Measurements from ENCODE around the gene CNOT3. TPM values are rescaled to one million over a fixed set of nuclear protein-coding genes. Genes with fewer than 3 reads are reported as not detected.

Gene CNOT3
- total and polyA plus RNA-seq, 2 experiments from 2014 or later: 39.7 to 47.0 TPM

- DNase-seq (ENCODE audit: low spot score) (no peak), ATAC-seq (no peak)
- Histone ChIP-seq H2AFZ (no peak overlapping the region), H3K4me2 (peak overlapping the region; percentile 100), H3K79me2 (replicated peaks; ENCODE audit: insufficient read depth) (peaks cover 66% of the 10 kb centered on the region), H3K4me3 (peak overlapping the region; percentile 89), H4K20me1 (replicated peaks; ENCODE audit: insufficient read depth) (peaks cover 67% of the 10 kb centered on the region), H3K4me1 (ENCODE audit: insufficient read depth) (peaks cover 40% of the 10 kb centered on the region), H3K36me3 (ENCODE audit: insufficient read depth) (peaks cover 57% of the 10 kb centered on the region), H3K27me3 (ENCODE audit: insufficient read depth) (no peaks in the 10 kb centered on the region), H3F3A (replicated peaks; ENCODE audit: low read depth) (peaks cover 68% of the 10 kb centered on the region), H3K9me2 (ENCODE audit: insufficient read depth) (no peaks in the 10 kb centered on the region), H3K27ac (ENCODE audit: low read depth) (peak overlapping the region; percentile 88)
- no peak for TF ChIP-seq EZH2phosphoT487 (IDR thresholded peaks at IDR 0.05; ENCODE audit: unreplicated experiment)
- no peak for TF ChIP-seq ETS1 (IDR thresholded peaks at IDR 0.05)
- no peak for TF ChIP-seq STAT1 (IDR thresholded peaks at IDR 0.05; ENCODE audit: unreplicated experiment)
- TF ChIP-seq ZNF331 (CRISPR knock-in tag; IDR thresholded peaks at IDR 0.05; ENCODE audit: low read depth): no peak
- TF ChIP-seq CTCF (conservative IDR thresholded peaks at IDR 0.05; ENCODE audit: low read depth in 2 of 2): no peak
- TF ChIP-seq NANOG (IDR thresholded peaks at IDR 0.05; ENCODE audit: borderline replicate concordance): no peak
- TF ChIP-seq JUNB (IDR thresholded peaks at IDR 0.05; ENCODE audit: unreplicated experiment): no peak
- TF ChIP-seq, protein P1, sequence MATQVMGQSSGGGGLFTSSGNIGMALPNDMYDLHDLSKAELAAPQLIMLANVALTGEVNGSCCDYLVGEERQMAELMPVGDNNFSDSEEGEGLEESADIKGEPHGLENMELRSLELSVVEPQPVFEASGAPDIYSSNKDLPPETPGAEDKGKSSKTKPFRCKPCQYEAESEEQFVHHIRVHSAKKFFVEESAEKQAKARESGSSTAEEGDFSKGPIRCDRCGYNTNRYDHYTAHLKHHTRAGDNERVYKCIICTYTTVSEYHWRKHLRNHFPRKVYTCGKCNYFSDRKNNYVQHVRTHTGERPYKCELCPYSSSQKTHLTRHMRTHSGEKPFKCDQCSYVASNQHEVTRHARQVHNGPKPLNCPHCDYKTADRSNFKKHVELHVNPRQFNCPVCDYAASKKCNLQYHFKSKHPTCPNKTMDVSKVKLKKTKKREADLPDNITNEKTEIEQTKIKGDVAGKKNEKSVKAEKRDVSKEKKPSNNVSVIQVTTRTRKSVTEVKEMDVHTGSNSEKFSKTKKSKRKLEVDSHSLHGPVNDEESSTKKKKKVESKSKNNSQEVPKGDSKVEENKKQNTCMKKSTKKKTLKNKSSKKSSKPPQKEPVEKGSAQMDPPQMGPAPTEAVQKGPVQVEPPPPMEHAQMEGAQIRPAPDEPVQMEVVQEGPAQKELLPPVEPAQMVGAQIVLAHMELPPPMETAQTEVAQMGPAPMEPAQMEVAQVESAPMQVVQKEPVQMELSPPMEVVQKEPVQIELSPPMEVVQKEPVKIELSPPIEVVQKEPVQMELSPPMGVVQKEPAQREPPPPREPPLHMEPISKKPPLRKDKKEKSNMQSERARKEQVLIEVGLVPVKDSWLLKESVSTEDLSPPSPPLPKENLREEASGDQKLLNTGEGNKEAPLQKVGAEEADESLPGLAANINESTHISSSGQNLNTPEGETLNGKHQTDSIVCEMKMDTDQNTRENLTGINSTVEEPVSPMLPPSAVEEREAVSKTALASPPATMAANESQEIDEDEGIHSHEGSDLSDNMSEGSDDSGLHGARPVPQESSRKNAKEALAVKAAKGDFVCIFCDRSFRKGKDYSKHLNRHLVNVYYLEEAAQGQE (IDR thresholded peaks at IDR 0.05; ENCODE audit: unreplicated experiment): no peak
- no peak for TF ChIP-seq CREB1 (CRISPR knock-in tag; IDR thresholded peaks at IDR 0.05; ENCODE audit: low read depth)
- TF ChIP-seq EZH2 (IDR thresholded peaks at IDR 0.05; ENCODE audit: low read depth, unreplicated experiment): no peak
- TF ChIP-seq ZNF114 (CRISPR knock-in tag; IDR thresholded peaks at IDR 0.05): no peak
- no peak for TF ChIP-seq POLR2AphosphoS5 (IDR thresholded peaks at IDR 0.05; ENCODE audit: low read depth)
- TF ChIP-seq ZNF462 (CRISPR knock-in tag; IDR thresholded peaks at IDR 0.05): no peak
- Mint-ChIP-seq H3K27ac (peak overlapping the region; percentile 100), H3K4me3 (peak overlapping the region; percentile 96), H3K36me3 (ENCODE audit: low read depth) (peaks cover 79% of the 10 kb centered on the region), H3K4me1 (peaks cover 55% of the 10 kb centered on the region), H3K27me3 (ENCODE audit: insufficient read depth, low read depth, poor library complexity) (peaks cover 54% of the 10 kb centered on the region), H3K9me3 (peaks cover 4% of the 10 kb centered on the region)
Measured at GRCh38 chr19:54203151-54203611, 65.6 kb downstream of the CNOT3 start.
